Thymus (tissue), 11 donors: Measurements from ENCODE around the gene INSR. TPM values are rescaled to one million over a fixed set of nuclear protein-coding genes. Genes with fewer than 3 reads are reported as not detected.
"Not testable (repeated sequence)": the region's sequence is repeated elsewhere in the genome, so short reads cannot be mapped to it uniquely, and the experiment has no call there.

Experiments used
- DNase-seq, 9 donors: peaks; one replicate each; pipeline ENCODE4 v3.0.0-alpha.2; 2013; ENCODE audit warnings: low spot score in 9 of 9, low read depth in 6 of 9, missing footprints in 1 of 9
- H3K27ac ChIP-seq, 2 donors: one replicate each; pipeline ENCODE4 v1.5.1; 2013; ENCODE audit warnings: control low read depth in 1 of 2, low read depth in 1 of 2, low read length in 1 of 2, mild to moderate bottlenecking in 1 of 2, moderate library complexity in 1 of 2
- H3K27me3 ChIP-seq, 2 donors: one replicate each; pipeline ENCODE4 v1.5.1; 2013; ENCODE audit warnings: low read length in 1 of 2; ENCODE audit not compliant: control insufficient read depth in 2 of 2, insufficient read depth in 1 of 2
- H3K36me3 ChIP-seq, 2 donors: one replicate each; pipeline ENCODE4 v1.5.1; 2013; ENCODE audit warnings: low read length in 1 of 2, mild to moderate bottlenecking in 1 of 2, moderate library complexity in 1 of 2; ENCODE audit not compliant: control insufficient read depth in 2 of 2, insufficient read depth in 2 of 2
- H3K4me1 ChIP-seq, 2 donors: one replicate each; pipeline ENCODE4 v1.5.1; 2013; ENCODE audit warnings: low read length in 2 of 2; ENCODE audit not compliant: control insufficient read depth in 2 of 2, insufficient read depth in 2 of 2
- H3K4me3 ChIP-seq, 2 donors: one replicate each; pipeline ENCODE4 v1.5.1; 2013; ENCODE audit warnings: low read length in 2 of 2, control low read depth in 1 of 2, mild to moderate bottlenecking in 1 of 2
- H3K9me3 ChIP-seq, 2 donors: one replicate each; pipeline ENCODE4 v1.5.1; 2013; ENCODE audit warnings: low read length in 1 of 2, mild to moderate bottlenecking in 1 of 2; ENCODE audit not compliant: control insufficient read depth in 2 of 2, insufficient read depth in 1 of 2
- WGBS: extraction: QIAGEN DNeasy Blood & Tissue Kit; methylation state at CpG from one replicate; pipeline ENCODE4 v1.1.7; 2013; 5-methylcytosine and 5-hydroxymethylcytosine counted together
- polyA plus RNA-seq: library from polyadenylated mRNA; stranded (reverse); fragments of 200-250 nt; gene quantifications from one replicate; pipeline ENCODE4 v1.2.3, GENCODE V29; 2013
- total RNA-seq: library from RNA; stranded (reverse); fragments of 120-200 nt; gene quantifications from one replicate; pipeline ENCODE4 v1.2.4, GENCODE V29; 2013
- donor health status: healthy.

The INSR gene
- total and polyA plus RNA-seq, 2 donors = 5.5 to 6.0 TPM

- DNase-seq = no peak
- Histone ChIP-seq H3K4me3 (no peak overlapping the region), H3K27me3 (no peaks in the 10 kb centered on the region), H3K27ac (no peak overlapping the region), H3K9me3 (no peaks in the 10 kb centered on the region), H3K4me1 (no peaks in the 10 kb centered on the region), H3K36me3 (no peaks in the 10 kb centered on the region)
- WGBS = 95% methylated on average over 4 of the region's 4 CpGs
These were observed 56.2 kb downstream of the INSR start for GRCh38 chr19:7238051-7238450.

- Histone ChIP-seq H3K9me3 (no peaks in the 10 kb centered on the region), H3K27me3 (no peaks in the 10 kb centered on the region), H3K36me3 (no peaks in the 10 kb centered on the region), H3K4me1 (no peaks in the 10 kb centered on the region), H3K27ac (no peak overlapping the region), H3K4me3 (no peak overlapping the region)
- no peak for DNase-seq
- WGBS = 78% methylated on average over 5 of the region's 5 CpGs
These were observed 58.1 kb downstream of the INSR start for GRCh38 chr19:7236153-7236552.

- no peaks in the 10 kb centered on the region for H3K9me3 ChIP-seq
- H3K36me3 ChIP-seq = no peaks in the 10 kb centered on the region
- H3K4me1 ChIP-seq = peaks cover 5 to 11% of the 10 kb centered on the region in 2 donors
- H3K4me3 ChIP-seq = no peak overlapping the region
- no peaks in the 10 kb centered on the region for H3K27me3 ChIP-seq
- 91% methylated on average over 9 of the region's 9 CpGs for WGBS
- no peak for DNase-seq
- no peak overlapping the region for H3K27ac ChIP-seq
These were observed 63.4 kb downstream of the INSR start for GRCh38 chr19:7230826-7231225.

GRCh38 chr19:7229735-7230134 is 64.5 kb downstream of the INSR start:
- H3K4me3 ChIP-seq = no peak overlapping the region
- no peaks in the 10 kb centered on the region for H3K27me3 ChIP-seq
- WGBS = 98% methylated on average over 5 of the region's 5 CpGs

GRCh38 chr19:7228935-7229541 is 65.2 kb downstream of the INSR start:
- Histone ChIP-seq H3K27me3 (no peaks in the 10 kb centered on the region), H3K4me3 (no peak overlapping the region), H3K4me1 (peaks cover 12 to 26% of the 10 kb centered on the region in 2 donors), H3K27ac (no peak overlapping the region), H3K36me3 (no peaks in the 10 kb centered on the region), H3K9me3 (no peaks in the 10 kb centered on the region)
- DNase-seq = no peak
- WGBS = 89% methylated on average over 1 of the region's 1 CpG

More at GRCh38 chr19:7229735-7230134, 64.5 kb downstream of the INSR start:
- DNase-seq = no peak
- no peaks in the 10 kb centered on the region for H3K36me3 ChIP-seq
- no peak overlapping the region for H3K27ac ChIP-seq
- peaks cover 12 to 22% of the 10 kb centered on the region in 2 donors for H3K4me1 ChIP-seq
- no peaks in the 10 kb centered on the region for H3K9me3 ChIP-seq

GRCh38 chr19:7227735-7228134 is 66.5 kb downstream of the INSR start:
- 93% methylated on average over 6 of the region's 6 CpGs for WGBS

GRCh38 chr19:7227149-7227548 is 67.1 kb downstream of the INSR start:
- H3K27me3 ChIP-seq, H3K27ac ChIP-seq, H3K4me3 ChIP-seq, H3K9me3 ChIP-seq, H3K36me3 ChIP-seq, DNase-seq: not testable (repeated sequence)
- 98% methylated on average over 5 of the region's 5 CpGs for WGBS
- peaks cover 12 to 26% of the 10 kb centered on the region in 2 donors for H3K4me1 ChIP-seq

More at GRCh38 chr19:7227735-7228134, 66.5 kb downstream of the INSR start:
- H3K27ac ChIP-seq = no peak overlapping the region
- H3K27me3 ChIP-seq = no peaks in the 10 kb centered on the region
- H3K36me3 ChIP-seq = no peaks in the 10 kb centered on the region
- H3K4me1 ChIP-seq = peaks cover 12 to 26% of the 10 kb centered on the region in 2 donors
- DNase-seq = no peak
- no peak overlapping the region for H3K4me3 ChIP-seq
- no peaks in the 10 kb centered on the region for H3K9me3 ChIP-seq

- Histone ChIP-seq H3K9me3 (no peaks in the 10 kb centered on the region), H3K36me3 (no peaks in the 10 kb centered on the region), H3K27ac (no peak overlapping the region), H3K4me3 (no peak overlapping the region), H3K27me3 (no peaks in the 10 kb centered on the region), H3K4me1 (peaks cover 12 to 26% of the 10 kb centered on the region in 2 donors)
- DNase-seq = no peak
These were observed 67.5 kb downstream of the INSR start for GRCh38 chr19:7226739-7227138.

- Histone ChIP-seq H3K36me3 (no peaks in the 10 kb centered on the region), H3K4me1 (peaks cover 12 to 26% of the 10 kb centered on the region in 2 donors), H3K27me3 (no peaks in the 10 kb centered on the region), H3K4me3 (no peak overlapping the region), H3K27ac (no peak overlapping the region), H3K9me3 (no peaks in the 10 kb centered on the region)
- DNase-seq = peak in 6 of 9 donors; percentile 17 to 76 (median 47)
- WGBS = 31% methylated on average over 10 of the region's 10 CpGs
These were observed 68.5 kb downstream of the INSR start for GRCh38 chr19:7225741-7226140.
